Amygdala (tissue), 56 donors: Measurements from ENCODE around the gene REPIN1.
"Not testable (repeated sequence)": the region's sequence is repeated elsewhere in the genome, so short reads cannot be mapped to it uniquely, and the experiment has no call there.

Experiments used
- DNase-seq, 56 donors: peaks; one replicate each; lab custom pipeline; 2025; lab: John Stamatoyannopoulos, UW

Gene REPIN1

DNA sequence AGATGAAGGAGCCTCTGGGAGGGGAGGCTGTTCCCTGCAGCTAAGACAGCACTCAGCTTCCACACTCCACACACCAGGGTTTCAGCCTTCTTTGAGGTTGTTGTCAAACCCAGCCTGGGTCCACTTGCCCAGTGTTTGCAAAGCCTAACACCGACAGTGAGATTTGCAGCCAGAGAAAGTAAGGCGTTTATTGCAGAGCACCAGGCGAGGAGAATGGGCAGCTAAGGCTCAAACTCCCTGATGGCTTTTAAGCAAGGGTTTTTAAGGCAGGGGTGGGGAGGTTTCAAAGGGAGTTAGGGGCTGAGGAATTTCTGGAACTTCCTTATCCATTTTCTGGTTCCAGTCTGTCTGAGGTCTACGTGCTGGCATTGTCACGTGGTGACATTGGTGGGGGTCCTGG lies 5.8 kb downstream of the REPIN1 start:
- DNase-seq, result no peak

DNA sequence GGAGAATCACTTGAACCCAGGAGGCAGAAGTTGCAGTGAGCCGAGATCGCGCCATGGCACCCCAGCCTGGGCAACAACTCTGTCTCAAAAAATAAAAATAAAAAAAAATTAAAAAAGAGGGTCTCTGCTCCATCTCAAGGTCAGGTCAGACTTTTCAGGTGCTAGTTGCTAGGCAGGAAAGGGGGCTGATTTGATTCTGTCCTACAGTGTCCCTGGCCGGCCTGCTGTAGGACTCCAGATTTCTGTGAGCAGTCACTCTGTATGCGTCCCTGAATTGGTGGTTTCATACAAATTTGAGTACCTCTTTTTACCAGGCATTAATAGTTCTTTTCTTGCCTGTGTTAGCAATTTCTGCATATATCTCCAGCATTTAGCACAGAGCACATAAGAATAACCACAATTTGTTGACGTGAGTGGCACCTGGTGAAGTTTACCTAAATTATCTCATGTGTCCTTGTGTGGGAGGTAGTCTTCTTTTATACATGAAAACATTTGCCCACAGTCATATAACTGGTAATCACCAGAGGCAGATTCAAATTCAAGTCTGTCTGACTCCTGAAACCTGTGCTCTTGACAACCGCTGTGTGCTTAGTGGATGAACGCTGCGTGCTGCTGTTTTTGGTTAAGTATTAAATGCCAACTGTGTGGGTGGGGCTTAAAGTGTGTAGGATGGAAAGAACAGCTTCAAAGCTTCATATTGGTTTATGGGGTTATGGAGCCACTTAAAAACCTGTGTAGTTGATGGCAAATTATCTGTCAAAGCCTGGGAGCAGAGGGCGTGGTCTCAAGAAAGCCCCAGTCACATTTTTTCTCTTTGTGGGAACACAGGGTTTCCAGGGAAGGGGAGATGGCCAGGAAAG lies 7.3 kb downstream of the REPIN1 start:
- DNase-seq, result peak in 1 of 56 donors; percentile 45

DNA sequence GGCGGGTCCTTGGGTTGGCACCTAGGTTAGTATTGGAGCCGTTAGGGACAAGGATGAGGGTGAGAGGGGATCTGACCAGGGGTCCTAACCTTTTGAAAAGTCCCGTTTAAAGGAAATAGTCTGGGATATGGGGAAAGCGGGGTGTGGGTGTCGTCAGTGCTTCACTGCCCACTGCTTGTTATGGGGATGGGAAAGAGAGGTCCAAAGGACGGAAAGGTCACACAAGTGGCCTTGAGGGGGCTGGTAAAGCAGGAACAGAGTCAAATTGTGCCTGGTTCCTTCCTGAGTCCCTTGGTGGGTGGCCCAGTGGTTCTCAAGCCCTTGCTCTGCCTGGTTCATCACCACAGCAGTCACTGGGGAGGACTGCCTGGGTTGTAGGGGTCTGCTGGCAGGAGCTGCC lies 7.9 kb downstream of the REPIN1 start:
- DNase-seq, result no peak

DNA sequence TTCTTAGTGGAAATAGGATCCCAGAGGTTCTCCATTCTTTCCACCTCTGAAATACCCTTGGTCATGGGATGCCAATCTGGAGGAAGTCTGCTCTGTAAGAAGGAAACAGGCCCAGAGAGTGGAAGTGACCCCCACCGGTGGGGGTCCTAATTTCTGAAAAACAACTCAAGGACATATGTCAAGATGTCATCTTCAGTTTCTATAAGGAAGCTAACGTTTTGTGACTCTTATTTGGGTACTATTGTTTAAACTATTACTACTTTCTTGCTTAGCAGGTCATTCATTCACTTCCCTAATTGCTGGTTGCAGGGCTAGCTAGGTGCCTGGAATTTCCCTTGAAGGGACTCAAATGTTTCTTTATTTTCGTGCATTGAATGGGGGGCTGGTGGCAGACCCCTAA lies 8.6 kb downstream of the REPIN1 start:
- no peak for DNase-seq

DNA sequence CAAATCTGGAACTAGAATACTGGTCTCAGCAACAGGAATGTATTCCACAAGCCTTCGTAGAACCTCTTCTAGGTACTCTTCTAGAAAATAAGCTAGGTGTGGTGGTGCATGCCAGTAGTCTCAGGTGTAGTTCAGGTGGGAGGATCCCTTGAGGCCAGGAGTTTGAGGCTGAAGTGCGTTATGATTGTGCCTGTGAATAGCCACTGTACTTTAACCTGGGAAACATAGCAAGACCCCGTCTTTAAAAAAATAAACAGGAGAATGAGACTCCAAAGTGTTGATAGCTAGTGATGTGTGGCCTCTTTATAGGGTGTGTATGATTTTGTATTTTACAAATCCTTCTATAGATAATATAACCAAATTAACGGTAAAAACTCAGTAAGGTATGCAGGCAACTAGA lies 9.0 kb downstream of the REPIN1 start:
- no peak for DNase-seq

DNA sequence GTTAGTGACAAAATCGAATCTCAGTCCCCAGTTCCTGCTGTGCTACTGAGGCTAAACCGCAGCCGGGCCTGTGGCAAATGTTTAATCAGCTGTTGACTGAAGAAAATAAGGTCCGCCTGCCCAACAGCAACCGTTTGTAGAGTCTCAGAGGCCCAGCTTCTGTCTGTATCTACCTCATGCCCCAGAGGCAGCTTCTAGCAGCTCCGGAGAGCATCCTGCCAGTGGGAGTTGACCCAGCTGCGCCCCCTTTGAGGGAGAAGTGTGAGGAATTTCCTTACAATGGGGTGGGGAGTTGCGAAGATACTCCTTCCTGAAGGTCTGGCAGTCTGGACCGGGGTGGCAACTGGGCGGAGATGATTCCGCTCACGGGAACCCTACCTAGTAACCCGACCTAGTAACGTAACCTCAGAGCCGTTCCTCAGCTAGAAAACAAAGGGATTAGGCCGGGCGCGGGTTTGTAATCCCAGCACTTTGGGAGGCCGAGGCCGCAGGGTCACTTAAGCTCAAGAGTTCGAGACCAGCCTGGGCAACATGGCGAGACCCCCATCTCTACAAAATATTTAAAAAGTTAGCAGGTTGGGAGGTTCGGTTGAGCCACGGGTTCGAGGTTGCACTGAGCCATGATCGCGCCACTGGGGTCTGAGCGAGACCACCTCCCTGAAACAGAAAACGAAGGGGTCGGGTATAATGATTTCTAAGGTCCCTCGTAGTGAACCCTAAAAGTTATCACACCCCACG lies 9.7 kb downstream of the REPIN1 start:
- DNase-seq, result peak in 19 of 56 donors; percentile 20 to 44 (median 32)

DNA sequence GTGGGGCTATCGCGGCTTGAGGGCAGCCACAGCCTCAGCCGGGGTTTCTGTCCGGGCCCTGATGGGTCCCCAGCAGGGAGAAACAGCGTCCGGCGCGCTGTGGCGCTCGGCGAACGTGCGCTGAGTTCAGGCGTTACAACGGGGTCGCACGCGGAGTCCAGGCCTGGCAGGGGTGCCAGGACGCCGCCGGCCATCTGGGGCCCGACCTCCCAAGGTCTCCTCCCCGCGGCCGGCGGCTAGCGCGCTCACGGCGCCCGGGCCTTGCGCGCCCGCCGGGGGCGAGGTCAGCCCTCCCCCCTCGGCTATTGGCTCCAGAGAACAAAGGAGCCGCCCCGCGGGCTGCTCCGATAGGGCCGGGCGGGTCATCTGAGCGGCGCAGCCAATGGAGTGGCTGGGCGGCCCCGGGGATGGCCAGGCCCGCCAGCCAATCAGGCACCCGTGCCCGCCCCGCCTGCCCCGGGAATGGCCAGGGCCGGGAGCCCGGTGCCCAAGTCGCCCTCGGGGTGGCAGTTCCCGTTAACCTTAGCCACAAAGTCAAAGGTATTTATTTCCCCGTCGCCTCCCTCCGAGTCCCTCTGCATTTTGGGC lies 10.3 kb downstream of the REPIN1 start, which contains the start of gene ZNF775:
TSS of gene ZNF775 (plus strand) at position 478 of the 588 bp plus-strand sequence. CDS start 9,141 bp downstream, outside the sequence.
- DNase-seq, result peak; percentile 59 to 97 (median 91)

DNA sequence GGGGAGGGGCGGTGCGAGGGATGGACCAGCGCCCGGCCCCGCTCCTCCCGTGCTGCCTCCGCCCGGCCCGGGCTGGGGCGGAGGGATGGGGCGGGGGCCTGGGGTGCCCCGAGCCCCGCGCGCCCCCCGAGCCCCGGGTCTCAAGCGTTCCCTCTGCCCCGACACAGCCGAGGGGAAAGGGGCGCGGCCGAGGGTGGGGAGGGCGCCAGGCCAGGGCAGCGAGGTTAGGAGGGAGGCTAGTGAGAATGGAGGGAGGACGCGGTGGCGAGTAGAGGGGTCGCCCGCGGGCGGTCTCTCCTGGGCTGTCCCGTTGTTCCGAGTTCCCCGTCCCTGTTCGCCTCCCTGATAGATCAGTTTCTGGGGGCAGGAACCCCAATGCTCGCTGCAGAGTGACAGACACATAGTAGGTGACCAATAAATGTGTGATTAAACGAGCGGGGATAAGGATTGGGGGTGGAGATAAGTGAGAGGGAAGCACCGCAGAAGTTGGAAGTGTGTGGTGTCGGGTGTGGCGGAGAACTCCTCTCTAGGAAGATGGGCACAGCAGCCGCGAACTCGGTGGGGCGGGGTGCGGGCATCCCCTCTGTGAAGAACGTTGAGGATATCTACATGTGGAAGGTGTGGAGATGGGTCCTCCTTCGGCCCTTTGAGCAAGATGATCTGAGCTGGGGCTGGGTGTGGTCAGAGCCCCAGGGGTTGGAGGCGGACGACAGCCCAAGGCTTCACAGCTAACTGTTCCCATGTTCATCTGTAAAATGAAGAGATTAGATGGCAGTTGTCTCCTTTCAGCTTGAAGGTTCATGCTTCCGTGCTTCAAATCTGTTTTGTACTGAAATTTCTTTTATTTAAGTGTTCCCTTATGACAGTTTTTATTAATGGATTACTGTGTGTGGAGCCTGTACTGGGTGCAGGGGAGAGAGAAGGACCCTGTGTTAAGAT lies 11.1 kb downstream of the REPIN1 start:
- DNase-seq, result peak in 6 of 56 donors; percentile 26 to 70 (median 52)

DNA sequence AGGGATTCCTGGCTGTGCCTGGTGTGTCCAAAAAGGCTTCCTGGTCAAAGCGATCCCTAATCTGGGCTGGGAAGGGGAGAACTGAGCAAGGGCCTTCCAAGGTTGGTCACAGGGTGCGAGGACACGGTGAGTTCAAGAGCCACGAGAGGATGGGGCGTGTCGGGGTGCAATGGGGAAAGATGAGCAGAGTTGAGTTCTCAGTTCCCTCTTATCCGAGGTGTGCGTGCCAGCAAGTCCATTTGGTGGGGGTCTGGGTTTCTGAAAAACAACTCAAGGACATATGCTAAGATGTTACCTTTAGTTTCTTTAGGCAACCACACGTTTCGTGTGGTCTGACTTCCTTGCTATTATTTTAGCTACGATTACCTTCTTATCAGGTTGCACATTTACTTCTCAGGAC lies 11.8 kb downstream of the REPIN1 start:
- DNase-seq, result no peak

DNA sequence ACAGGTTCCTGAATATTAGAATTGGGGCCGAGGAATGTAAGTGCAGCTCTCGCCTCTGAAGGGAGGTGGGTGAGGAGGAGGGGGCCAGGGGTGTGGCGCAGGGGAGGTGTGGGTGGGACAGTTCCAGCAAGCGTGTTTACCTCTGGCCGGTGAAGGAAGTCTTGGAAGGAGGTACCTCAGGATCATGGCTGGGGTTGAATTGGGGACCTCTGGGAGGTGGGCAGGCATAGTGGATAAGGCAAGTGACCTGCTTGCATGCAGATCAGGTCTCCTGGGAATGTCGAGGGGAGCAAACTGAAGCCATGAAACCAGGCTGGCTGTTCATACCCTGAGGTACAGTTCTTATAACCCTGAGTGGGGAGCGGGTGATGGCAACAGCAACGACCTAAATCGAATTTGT lies 12.5 kb downstream of the REPIN1 start:
- DNase-seq, result no peak

DNA sequence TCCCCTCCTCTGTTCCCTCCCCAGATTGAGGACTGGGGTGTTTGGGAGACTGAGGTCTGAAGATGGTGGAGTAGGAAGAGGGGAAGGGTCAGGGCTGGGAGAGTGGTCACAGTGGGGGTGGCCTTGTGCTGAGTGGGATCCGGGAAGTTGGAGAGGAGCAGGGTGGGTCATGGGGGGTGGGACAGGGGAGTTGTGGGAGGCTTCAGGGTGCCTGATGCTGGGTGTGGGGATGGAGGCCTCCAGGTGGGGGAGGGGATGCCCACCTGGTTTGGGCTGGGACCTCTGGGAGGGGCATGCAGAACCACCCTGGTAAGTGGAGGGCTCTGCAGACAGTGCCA lies 13.1 kb downstream of the REPIN1 start:
- no peak for DNase-seq

DNA sequence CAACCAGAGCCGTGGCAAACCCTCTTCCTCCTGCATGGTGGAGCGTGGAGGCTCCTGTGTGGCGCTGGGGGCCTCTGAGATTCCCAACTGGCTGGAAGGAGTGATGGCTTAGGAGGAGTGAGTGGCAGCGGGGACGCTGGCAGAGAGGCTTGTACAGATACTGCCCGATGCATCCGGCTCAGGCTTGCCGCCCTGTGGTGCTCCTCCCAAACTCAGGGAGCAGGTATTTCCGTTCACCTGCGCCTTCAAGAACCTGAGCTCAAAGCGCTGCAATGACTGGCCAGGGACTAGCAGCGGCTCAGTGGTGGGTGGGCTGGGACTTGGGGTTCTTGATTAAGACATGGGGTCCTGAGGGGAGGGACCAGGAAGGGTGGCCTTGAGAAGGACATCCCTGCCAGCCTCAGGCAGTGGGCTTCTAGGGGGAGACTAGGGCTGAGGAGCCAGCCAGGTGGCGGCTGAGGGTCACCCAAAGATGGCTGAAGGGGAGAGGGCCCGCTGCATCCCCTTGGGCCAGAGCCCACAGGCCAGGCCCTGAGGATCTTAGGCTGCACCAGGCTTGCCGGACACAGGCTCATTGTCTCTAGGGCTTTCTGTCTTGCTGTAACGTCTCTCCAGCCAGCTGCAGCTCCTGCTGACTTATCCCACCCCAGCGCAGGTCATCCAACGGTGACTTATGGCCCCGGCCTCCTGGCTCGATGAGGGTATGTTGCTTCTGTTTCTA lies 13.7 kb downstream of the REPIN1 start:
- DNase-seq, result peak in 27 of 56 donors; percentile 17 to 74 (median 40)

DNA sequence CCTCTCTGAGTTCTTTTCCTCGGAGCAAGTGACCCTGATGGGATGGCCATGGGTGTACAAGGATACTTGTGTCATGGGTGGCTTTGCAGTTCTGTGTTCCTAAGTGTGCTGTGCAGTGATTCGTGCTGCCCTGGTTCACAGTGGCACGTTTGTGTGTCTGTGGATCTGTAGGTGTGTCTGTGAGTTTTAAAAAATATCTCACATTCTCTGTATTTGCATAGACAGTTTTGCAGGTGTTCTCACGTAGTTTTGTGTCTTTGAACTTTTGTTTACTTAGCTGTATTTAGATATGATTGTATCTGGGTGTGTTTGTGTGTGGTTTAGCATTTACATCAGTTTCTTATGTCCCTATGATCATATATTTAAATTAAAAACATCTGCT lies 14.2 kb downstream of the REPIN1 start:
- no peak for DNase-seq

DNA sequence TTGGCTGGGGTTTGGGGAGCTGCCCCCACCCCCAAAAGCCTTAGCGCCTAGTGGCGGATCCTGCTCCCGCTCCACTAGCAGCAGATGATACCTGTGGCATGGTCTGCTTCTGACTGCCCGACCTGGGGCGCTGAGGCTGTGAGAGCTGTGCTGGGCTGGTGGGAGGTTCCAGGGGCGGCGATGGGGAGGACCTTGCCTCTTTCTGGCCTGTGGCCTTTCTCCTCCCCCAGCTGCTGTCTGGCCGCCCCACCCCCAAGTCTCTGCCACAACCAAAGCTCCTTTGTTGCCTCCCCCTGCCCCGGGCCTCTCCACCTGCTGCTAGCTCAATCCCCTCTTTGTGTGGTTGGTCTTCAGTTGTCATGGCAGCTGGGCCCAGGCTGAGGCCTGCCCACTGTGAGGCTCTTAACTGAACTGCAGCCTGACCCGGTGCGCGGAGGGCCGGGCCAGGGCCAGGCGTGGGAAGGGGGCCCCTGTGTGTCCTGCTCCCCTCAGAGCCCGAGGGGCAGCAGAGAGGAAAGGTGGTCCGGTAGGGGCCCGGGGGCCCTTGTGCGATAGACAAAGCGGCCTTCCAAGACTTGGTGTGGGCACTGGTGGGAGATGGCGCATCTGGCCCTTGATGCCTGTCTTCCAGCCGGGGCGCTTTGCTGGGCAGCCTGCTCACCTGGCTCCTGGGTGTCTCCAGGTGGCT lies 15.2 kb downstream of the REPIN1 start:
- DNase-seq, result peak in 55 of 56 donors; percentile 59 to 99 (median 94)

DNA sequence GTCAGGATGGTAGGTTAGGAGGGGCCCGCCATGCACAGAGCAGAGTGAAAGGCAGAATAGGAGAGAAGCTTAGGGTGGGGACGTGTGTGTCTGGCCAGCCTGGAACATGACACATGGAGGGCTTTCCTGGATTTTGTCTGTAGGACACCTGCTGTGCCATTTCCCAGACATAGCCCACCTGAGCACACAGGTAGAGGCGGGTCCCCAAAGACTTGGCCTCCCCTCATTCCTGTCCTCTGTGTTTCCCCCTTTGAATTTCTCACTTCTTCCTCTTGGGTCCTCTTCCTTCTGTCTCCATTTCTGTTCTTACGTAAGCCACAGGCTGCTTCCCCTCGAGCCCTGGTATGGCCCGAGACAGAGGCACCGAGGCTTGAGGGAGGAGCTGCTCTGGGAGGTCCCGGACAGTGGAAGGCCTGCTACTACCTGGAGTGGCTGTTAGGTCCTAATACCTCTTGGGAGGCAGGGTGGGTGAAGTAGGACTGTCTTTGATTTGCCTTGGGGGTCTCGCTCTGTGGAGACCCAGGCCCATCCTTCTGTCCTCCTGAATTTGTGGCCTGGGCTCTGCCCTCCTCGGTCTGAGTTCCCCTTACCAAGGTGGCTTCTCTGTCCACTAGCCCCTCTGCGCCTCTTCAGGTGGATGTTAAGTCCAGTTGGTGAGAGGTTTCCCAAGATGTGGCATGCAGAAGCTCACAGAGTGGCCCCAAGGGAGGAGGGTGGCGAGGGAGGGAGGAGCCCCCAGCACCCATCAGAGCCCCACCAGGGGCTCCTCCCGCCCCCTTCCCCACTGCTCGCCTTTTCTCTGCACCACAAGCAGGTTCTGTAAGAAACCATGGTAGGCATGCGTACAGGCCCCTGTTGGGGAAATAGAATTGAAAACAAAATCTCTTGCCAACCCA lies 16.0 kb downstream of the REPIN1 start:
- DNase-seq, result peak in 2 of 56 donors; percentile 45 to 72

DNA sequence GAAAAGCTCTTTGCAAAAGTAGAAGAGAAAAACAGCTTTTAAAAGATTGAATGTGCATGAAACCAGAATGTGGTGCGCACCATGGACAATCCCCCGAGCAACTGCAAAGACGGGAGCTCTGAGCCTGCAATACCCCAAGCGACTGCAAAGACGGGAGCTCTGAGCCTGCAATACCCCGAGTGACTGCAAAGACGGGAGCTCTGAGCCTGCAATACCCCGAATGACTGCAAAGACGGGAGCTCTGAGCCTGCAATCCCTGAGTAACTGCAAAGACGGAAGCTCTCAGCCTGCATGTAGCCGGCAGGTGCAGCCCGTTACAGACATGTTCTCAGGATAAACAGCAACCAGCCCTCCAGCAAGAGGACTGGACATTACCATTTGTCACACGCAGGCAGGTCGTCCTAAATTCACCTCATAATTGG lies 16.7 kb downstream of the REPIN1 start:
- DNase-seq, result peak in 1 of 56 donors; percentile 32

DNA sequence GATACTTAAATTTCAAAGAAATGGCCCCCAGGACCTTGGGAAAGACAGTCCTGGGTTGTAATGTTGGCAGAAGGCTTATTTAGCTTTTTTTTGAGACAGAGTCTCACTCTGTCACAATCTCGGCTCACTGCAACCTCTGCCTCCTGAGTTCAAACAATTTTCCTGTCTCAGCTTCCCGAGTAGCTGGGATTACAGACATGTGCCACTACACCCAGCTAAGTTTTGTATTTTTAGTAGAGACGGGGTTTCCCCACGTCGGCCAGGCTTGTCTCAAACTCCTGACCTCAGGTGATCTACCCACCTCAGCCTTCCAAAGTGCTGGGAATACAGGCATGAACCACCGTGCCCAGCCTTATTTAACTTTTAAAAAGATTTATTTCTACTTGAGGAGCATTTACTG lies 17.3 kb downstream of the REPIN1 start:
- DNase-seq, result not testable (repeated sequence)

DNA sequence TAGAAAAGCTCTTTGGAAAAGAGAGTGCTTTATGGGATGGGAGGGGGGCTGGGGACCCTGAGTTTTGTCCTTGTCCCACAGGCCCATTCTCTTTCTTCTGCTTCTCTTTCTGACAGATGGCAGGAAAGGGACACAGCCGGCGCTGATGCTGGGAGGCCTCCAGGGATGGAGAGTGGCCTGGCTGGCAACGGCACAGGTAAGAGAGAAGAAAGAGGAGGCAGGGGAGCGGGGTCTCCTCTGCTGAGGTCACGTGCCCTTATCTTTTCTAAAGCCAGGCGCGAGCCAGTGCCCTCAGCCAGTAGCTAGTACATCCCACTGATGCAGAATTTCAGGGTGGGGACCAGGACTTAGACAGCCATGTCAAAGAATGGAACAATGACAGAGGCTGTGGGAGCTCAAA lies 19.7 kb downstream of the REPIN1 start:
- no peak for DNase-seq
